Measurements from ENCODE around the gene CATSPERD.

DNA sequence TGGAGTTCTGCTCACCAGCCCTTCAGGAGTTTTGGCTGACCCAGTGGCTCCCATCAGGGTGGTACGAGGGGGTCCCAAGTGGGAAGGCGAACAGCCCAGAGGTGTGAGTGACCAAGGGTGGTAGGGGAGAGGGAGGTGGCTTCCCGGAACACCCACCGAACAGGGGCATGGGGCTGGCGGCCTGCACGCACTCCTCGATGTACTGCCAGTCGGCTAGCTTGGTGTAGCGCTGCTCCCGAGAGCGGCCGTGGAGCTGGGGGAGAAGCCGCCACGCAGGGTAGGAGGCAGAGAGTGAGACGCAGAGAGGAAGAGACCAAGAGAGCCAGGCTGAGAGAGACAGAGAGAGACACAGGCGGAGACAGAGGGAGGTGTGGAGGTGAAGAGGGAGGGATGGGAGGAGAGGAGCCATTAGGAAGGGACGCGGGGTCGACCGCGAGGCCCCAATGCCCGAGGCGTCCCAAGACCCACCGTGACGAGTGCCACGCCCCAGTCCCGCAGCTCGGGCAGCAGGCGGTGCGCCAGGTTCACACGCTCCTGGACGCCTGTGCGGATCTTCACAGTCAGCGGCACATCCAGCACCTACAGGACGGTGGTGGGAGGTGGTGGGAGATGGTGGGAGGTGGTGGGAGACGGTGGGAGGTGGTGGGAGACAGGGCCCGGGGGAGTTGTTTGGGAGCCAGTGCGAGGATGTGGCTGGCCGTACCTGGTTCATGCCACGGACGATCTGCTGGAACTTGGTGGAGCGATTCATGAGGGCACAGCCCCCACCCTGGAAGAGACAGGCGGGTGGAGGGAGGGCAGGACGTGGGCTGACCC lies 66.4 kb downstream of the CATSPERD start:
- TF ChIP-seq POLR2A (IDR thresholded peaks at IDR 0.05) = no peak
- TF ChIP-seq, protein P1, sequence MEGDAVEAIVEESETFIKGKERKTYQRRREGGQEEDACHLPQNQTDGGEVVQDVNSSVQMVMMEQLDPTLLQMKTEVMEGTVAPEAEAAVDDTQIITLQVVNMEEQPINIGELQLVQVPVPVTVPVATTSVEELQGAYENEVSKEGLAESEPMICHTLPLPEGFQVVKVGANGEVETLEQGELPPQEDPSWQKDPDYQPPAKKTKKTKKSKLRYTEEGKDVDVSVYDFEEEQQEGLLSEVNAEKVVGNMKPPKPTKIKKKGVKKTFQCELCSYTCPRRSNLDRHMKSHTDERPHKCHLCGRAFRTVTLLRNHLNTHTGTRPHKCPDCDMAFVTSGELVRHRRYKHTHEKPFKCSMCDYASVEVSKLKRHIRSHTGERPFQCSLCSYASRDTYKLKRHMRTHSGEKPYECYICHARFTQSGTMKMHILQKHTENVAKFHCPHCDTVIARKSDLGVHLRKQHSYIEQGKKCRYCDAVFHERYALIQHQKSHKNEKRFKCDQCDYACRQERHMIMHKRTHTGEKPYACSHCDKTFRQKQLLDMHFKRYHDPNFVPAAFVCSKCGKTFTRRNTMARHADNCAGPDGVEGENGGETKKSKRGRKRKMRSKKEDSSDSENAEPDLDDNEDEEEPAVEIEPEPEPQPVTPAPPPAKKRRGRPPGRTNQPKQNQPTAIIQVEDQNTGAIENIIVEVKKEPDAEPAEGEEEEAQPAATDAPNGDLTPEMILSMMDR (IDR thresholded peaks at IDR 0.05) = no peak

Data from body of pancreas (tissue), 4 donors.